Activated T-cell treated with anti-CD3 and anti-CD28 coated beads, Interleukin-2, amount 50 U/mL, for 24 hours (primary cell): ENCODE data around the gene STUM.
"Not testable (repeated sequence)": the region's sequence is repeated elsewhere in the genome, so short reads cannot be mapped to it uniquely, and the experiment has no call there.

Experiments
- DNase-seq: peaks from one replicate; pipeline ENCODE4 v3.0.0-alpha.2; 2020
- H3K27ac Mint-ChIP-seq: 2 replicates; pipeline ENCODE4 v1.8.0; 2020; ENCODE audit warnings: mild to moderate bottlenecking, mixed read lengths
- H3K27me3 Mint-ChIP-seq: 2 replicates; pipeline ENCODE4 v1.8.0; 2020; ENCODE audit warnings: mixed read lengths
- H3K36me3 Mint-ChIP-seq: 2 replicates; pipeline ENCODE4 v1.8.0; 2020; ENCODE audit warnings: low read depth, mixed read lengths
- H3K4me1 Mint-ChIP-seq: 2 replicates; pipeline ENCODE4 v1.8.0; 2020; ENCODE audit warnings: low read depth, mixed read lengths
- H3K4me3 Mint-ChIP-seq: 2 replicates; pipeline ENCODE4 v1.8.0; 2020; ENCODE audit warnings: mild to moderate bottlenecking, moderate library complexity, mixed read lengths
- H3K9me3 Mint-ChIP-seq: 2 replicates; pipeline ENCODE4 v1.8.0; 2020; ENCODE audit warnings: mixed read lengths

Gene STUM

DNA sequence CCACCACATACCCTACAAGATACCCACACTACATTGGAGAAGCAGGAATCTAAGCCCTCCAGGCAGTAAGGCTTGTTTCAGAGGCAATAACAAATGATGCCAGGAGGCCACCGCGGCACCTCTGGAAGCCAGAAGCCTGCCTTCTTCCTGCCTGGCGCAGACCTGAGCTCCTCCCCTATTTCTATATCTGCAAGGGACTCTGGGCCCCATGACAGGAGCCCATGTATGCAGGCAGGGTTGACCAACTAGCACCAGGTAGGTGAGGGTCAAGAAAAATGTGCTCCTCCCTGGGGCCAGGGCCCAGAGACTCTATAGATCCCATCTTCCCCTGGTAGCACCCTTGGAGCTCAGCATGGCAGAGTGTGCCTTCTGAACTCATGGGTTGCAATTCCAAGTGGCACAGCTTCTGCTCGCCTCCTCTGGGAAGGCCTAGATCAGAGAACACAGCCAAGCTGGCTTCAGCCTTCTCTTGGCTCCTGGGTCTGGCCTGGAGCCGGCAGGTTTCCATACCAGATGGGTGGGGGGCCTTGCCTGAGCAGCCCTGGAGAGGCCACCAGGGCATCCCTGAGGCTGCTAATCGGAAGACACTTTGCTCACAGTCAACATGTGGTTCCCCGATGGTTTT, 85.1 kb downstream of the STUM start:
- Mint-ChIP-seq H3K4me3 (no peak overlapping the region), H3K9me3 (no peaks in the 10 kb centered on the region), H3K27ac (peak overlapping the region; percentile 88), H3K4me1 (peaks cover 67% of the 10 kb centered on the region), H3K27me3 (no peaks in the 10 kb centered on the region), H3K36me3 (peaks cover 80% of the 10 kb centered on the region)
- DNase-seq, result no peak

DNA sequence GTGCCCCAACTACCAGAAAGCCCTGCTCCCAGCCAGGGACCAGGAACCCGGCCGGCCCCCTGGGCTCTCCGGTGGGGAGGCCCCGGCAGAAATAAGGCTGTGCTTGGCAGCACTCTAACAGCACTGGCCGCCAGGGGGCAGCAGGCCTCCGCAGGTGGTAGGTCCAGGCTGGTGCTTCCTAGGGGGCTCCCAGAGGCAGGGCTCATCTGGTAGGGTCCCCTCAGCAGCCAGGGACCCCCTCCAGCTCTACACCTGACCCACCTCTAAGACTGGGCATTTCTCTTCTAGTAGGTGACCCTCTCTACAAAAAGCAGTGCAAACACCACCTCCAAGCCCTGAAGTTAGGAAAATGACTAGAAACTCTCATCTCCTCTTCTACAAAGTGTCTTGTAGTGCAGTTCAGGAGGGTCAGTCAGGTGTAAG, 85.6 kb downstream of the STUM start:
- peak; percentile 91 for DNase-seq
- H3K36me3 Mint-ChIP-seq, result peaks cover 80% of the 10 kb centered on the region
- peaks cover 64% of the 10 kb centered on the region for H3K4me1 Mint-ChIP-seq
- H3K27ac Mint-ChIP-seq, result peak overlapping the region; percentile 78
- no peaks in the 10 kb centered on the region for H3K27me3 Mint-ChIP-seq
- no peaks in the 10 kb centered on the region for H3K9me3 Mint-ChIP-seq
- H3K4me3 Mint-ChIP-seq, result no peak overlapping the region

DNA sequence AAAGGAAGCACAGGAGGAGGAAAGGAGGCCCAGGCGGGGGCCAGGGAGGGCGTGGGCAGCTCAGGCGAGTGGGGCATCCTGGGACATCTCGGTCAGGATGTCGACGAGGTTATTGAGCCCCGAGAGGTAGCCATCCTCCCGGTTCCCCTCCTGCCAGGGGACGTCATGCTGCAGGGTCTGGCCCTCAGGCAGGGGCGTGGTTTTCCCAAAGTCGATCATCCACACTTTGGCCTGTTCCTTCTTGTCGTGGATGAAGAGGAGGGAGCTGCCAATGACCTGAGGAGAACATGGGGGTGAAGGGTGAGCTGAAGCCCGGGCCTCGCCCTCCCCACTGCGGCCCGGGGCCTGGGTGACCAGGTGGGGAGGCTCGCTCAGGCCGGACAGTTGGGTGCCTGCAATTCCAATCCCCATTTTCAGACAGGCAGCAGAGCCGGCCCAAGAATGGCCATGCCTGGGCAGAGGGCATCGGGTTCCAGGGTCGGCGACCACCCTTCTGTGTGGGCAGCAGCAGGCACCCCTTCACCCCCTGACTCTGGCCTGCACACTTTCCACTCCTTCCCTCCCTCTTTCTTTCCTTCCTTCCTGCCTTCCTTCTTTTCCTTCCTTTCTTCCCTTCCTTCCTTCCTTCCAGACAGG, 86.2 kb downstream of the STUM start:
- Mint-ChIP-seq H3K36me3 (peaks cover 84% of the 10 kb centered on the region), H3K27me3 (no peaks in the 10 kb centered on the region)
- DNase-seq, result no peak

DNA sequence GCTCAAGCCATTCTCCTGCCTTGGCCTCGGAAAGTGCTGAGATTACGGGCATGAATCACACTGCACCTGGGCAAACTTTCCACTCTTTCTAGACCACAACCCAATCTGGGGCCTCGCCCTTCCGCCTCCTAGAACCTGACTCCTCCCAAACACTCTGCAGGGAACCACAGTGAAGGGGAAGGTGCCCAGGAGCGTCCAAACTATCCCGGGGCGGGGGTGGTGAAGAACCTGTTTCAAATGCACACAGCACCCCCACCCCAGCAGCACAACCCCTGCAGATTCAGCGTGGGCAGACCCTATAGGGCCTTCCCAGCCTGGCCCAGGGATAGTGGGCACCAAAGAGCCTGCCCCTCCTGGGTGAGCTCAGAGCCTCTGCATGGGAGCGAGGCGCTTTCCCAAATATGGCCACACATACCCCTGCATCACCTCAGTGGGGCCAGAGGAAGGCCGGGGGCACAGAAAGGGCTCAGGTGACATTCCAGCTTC, 86.9 kb downstream of the STUM start:
- no peaks in the 10 kb centered on the region for H3K27me3 Mint-ChIP-seq
- H3K4me3 Mint-ChIP-seq, result peak overlapping the region; percentile 59
- DNase-seq, result peak; percentile 69
- H3K4me1 Mint-ChIP-seq, result peaks cover 63% of the 10 kb centered on the region
- peak overlapping the region; percentile 87 for H3K27ac Mint-ChIP-seq
- H3K36me3 Mint-ChIP-seq, result peaks cover 83% of the 10 kb centered on the region
- H3K9me3 Mint-ChIP-seq, result no peaks in the 10 kb centered on the region

More for the DNA sequence above, 86.2 kb downstream of the STUM start:
- Mint-ChIP-seq H3K4me1 (peaks cover 63% of the 10 kb centered on the region), H3K4me3 (peak overlapping the region; percentile 59), H3K27ac (peak overlapping the region; percentile 87), H3K9me3 (no peaks in the 10 kb centered on the region)

DNA sequence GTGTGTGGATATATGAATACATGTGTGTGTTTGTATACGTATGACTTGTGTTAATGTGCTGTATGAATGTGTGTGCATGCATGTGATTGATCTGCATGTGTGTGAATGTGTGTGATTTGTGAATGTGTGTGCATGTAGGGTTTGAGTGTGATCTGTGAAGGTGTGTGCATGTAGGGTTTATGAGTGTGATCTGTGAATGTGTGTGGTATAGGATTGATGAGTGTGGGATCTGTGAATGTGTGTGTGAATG, 88.2 kb downstream of the STUM start:
- Mint-ChIP-seq H3K27me3 (no peaks in the 10 kb centered on the region), H3K27ac (peak overlapping the region; percentile 2), H3K9me3 (no peaks in the 10 kb centered on the region), H3K36me3 (peaks cover 87% of the 10 kb centered on the region), H3K4me3 (no peak overlapping the region), H3K4me1 (peaks cover 59% of the 10 kb centered on the region)
- no peak for DNase-seq

DNA sequence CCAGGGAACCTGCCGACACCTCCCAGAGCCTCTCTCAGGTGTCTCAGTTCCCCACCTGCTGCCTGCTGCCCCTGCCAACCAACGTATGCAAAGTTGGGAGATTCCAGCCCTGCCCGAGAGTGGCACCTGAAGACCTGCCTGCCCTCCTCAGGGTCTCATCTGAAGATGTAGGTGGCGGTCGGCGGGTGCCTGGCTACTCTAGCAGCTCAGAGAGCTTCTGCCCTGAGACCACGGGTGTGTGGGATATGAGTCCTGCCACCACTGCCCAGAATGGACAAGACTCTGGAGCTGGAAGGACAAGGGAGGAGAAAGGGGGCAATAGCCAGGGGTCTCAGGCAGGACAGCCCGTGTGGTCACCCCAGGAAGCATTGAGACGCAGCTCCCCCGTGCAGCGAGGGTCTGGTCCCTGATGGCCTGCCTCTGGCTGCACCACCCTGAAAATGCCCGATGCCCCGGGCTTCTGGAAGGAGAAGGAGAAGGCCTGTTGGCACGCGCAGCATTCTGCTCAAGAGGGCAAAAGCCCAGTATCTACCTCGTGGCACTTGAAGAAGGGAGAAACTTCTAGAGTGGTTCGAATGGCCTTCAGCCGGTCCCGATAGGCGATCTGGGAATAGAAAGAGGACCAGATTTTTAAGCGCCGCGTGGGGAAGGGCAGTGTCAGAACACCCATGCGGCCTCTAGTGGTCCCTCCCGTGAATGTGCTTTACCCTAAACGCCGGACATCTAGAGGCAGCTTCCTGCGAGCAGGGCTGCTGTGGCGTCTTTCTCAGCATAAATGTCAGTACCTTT, 88.8 kb downstream of the STUM start:
- no peak for DNase-seq
- no peak overlapping the region for H3K4me3 Mint-ChIP-seq
- H3K4me1 Mint-ChIP-seq, result peaks cover 58% of the 10 kb centered on the region
- no peaks in the 10 kb centered on the region for H3K9me3 Mint-ChIP-seq
- no peaks in the 10 kb centered on the region for H3K27me3 Mint-ChIP-seq
- peaks cover 88% of the 10 kb centered on the region for H3K36me3 Mint-ChIP-seq
- peak overlapping the region; percentile 2 for H3K27ac Mint-ChIP-seq

DNA sequence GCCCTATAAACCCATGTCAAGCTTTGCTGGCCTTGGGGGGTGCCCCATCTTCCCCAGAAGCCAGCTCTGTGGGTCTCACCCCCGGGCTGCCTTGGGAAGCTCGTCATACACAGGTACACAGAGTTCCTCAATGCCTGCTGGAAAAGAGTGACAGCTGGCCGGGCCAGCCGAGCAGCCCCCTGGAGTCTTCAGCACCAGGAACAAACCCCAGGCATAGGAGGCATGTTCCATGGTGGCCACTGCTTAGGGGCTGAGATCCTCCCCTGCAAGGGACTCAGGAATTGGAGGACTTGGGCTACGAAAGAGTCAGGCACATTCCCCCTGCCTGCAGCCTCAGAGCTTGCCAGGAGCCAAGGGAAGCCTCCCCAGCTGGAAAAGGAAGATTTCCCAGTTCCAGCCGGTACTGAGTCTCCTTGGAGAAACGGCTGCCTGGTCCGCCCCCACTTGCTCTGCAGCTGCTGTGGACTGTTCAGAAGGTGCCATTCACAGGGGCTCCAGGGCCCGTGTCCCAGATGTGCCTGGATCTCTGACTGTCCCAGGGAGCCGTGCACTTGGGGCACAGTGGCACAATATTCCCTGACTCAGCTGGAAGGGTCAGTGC, 89.5 kb downstream of the STUM start:
- Mint-ChIP-seq H3K9me3 (no peaks in the 10 kb centered on the region), H3K27me3 (no peaks in the 10 kb centered on the region), H3K27ac (peak overlapping the region; percentile 52), H3K4me1 (peaks cover 58% of the 10 kb centered on the region), H3K4me3 (no peak overlapping the region), H3K36me3 (peaks cover 90% of the 10 kb centered on the region)
- DNase-seq, result no peak

DNA sequence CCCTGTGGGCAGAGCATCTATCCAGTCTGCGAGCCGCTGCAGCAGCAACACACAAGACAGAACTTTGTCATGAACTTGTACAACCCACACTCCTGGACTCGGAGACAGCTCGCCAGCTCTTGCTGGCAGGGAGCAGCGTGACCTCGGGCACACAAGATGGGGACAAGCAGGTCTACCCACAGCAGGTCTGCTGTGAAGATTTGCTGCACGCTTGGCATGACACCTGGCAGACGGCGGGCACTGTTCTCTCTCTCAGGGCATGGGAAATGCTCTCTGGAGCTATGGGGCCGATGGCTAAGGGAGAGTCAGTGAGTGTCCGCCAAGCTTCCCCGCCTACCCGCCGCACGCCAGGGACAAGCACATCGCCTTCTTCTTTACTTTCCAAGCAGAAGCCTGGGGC, 90.0 kb downstream of the STUM start:
- peaks cover 58% of the 10 kb centered on the region for H3K4me1 Mint-ChIP-seq
- H3K27ac Mint-ChIP-seq, result peak overlapping the region; percentile 52
- no peaks in the 10 kb centered on the region for H3K27me3 Mint-ChIP-seq
- no peaks in the 10 kb centered on the region for H3K9me3 Mint-ChIP-seq
- peaks cover 90% of the 10 kb centered on the region for H3K36me3 Mint-ChIP-seq
- no peak for DNase-seq
- H3K4me3 Mint-ChIP-seq, result no peak overlapping the region

DNA sequence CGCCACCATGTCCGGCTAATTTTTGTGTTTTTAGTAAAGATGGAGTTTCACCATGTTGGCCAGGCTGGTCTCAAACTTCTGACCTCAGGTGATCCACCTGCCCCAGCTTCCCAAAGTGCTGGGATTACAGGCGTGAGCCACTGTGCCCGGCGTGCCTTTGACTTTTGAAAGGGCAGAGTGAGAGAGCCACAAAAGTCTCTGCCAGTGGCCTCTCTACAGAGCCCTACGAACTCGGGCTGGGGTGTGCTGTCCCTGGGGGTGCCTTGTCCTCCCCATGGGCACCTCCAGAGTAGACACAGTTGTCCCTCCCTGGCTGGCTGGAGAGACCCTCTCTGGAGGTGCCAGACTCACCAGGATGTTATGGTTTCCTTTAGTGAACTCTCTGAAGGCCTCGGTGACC, 90.6 kb downstream of the STUM start:
- H3K36me3 Mint-ChIP-seq, result peaks cover 94% of the 10 kb centered on the region
- peak overlapping the region; percentile 64 for H3K27ac Mint-ChIP-seq
- not testable (repeated sequence) for H3K9me3 Mint-ChIP-seq

DNA sequence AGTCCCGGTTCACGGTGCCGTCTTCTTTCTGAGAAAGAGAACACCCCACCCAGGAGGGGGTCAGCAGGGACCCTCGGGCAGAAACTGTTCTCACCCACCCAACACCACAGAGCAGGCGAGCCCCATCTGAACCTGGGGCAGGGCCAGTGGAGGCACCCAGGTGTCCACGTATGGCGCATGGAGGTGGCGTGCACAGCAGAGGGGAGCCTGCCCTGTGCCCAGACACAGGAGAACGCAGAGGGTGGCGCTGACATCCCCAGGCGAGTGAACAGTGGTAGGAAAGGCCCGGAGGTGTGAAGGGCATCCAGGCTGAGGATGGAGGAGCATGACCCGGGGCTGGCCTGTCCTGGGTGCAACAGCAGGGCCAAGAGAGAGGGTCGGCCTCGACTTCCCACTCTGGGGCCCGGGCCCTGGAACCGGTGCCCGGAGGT, 91.1 kb downstream of the STUM start:
- H3K27me3 Mint-ChIP-seq, result no peaks in the 10 kb centered on the region
- H3K9me3 Mint-ChIP-seq, result no peaks in the 10 kb centered on the region
- H3K27ac Mint-ChIP-seq, result peak overlapping the region; percentile 64
- peaks cover 96% of the 10 kb centered on the region for H3K36me3 Mint-ChIP-seq
- DNase-seq, result no peak
- H3K4me3 Mint-ChIP-seq, result no peak overlapping the region
- H3K4me1 Mint-ChIP-seq, result peaks cover 58% of the 10 kb centered on the region

More for the DNA sequence above, 90.6 kb downstream of the STUM start:
- not testable (repeated sequence) for H3K27me3 Mint-ChIP-seq, DNase-seq, H3K4me3 Mint-ChIP-seq
- peaks cover 58% of the 10 kb centered on the region for H3K4me1 Mint-ChIP-seq

DNA sequence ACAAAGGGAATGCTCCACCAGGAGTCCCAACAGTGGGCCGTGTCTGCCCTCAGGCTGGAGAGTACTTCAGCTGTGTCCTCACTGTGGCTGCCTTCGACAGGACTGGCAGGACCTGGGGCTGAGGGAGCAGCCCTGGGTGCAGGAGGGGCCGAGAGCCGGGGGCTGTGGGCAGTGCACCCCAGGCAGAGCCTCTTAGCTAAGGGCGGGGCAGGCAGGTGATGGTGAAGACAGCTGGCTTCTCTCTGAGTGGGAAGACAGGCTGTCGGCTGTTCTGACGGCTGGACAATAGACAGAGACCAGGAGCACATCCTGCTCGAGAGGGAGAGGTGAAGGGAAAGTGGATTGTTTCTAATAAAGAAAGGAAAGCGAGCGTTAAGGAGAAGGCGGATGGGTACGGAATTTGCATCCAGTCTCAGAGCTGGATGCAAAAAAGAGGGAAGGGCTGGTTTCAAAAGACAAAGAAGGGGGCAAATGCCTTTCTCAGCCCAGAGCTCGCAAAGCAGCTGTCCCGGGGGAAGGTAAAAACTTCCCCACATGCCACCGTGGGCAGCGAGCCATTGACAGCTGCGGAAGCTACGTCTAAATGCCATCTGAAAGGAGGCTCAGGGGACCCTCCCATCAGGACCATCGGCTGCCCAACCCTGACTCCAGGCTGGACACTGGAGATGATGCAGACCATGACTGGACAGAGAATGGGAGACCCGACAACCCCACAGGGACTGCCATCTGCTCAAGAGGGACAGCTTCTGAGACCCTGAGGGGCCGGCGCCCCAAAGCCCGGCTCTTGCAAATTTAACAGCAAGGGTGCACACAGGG, 92.0 kb downstream of the STUM start:
- no peaks in the 10 kb centered on the region for H3K27me3 Mint-ChIP-seq
- peak overlapping the region; percentile 45 for H3K27ac Mint-ChIP-seq
- no peak for DNase-seq
- no peak overlapping the region for H3K4me3 Mint-ChIP-seq
- H3K9me3 Mint-ChIP-seq, result no peaks in the 10 kb centered on the region
- peaks cover 97% of the 10 kb centered on the region for H3K36me3 Mint-ChIP-seq
- H3K4me1 Mint-ChIP-seq, result peaks cover 58% of the 10 kb centered on the region

DNA sequence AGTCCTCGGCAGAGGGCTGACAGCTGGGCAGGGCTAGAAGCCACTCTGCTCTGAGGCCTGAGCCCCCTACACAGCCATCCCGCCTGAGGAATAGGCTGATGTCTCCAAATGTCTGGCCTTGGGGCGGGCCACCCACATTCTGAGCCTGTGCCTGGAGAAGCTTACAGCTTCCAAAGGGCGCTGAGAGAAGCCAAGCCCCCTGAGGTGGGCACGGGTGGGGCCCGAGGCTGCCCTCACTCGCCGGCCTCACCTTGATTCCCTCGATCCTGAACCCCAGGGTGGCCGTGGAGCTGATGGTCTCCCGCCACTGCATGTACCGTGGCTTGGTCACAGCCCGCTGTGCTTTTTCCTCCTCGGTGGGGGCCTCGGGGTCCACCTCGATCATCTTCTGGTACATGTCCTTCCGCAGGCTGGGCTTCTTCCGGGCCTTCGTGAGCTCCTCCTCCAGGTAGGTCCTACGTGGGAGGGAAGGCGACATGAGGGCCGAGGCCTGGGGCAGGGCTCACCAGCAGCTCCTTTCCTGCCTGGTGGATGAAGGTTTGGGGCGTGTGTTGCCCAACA, 93.2 kb downstream of the STUM start:
- no peaks in the 10 kb centered on the region for H3K9me3 Mint-ChIP-seq
- peaks cover 97% of the 10 kb centered on the region for H3K36me3 Mint-ChIP-seq
- peak overlapping the region; percentile 18 for H3K27ac Mint-ChIP-seq
- peaks cover 58% of the 10 kb centered on the region for H3K4me1 Mint-ChIP-seq
- H3K27me3 Mint-ChIP-seq, result no peaks in the 10 kb centered on the region
- H3K4me3 Mint-ChIP-seq, result no peak overlapping the region
- peak; percentile 27 for DNase-seq

DNA sequence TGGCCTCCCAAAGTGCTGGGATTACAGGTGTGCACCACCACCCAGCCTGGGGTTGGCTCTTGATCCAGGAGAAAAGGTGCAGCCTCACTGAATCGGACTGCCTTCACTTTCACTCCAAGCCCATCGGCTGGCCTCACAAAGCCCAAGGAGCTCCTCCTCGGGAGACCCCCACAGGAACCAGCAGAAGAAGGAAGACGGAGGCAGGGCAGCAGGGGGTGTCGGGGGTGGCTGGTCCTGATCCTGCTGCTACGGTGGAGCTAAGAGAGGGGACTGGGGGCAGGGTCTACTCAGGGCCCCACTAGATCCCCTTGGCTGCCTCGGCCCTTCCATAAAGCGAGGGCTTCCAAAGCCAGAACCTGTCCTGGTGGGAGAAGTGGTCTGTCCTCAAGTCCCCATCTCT, 93.9 kb downstream of the STUM start:
- Mint-ChIP-seq H3K36me3 (peaks cover 97% of the 10 kb centered on the region), H3K4me3 (no peak overlapping the region), H3K4me1 (peaks cover 59% of the 10 kb centered on the region), H3K9me3 (no peaks in the 10 kb centered on the region), H3K27me3 (no peaks in the 10 kb centered on the region), H3K27ac (peak overlapping the region; percentile 89)
- no peak for DNase-seq

DNA sequence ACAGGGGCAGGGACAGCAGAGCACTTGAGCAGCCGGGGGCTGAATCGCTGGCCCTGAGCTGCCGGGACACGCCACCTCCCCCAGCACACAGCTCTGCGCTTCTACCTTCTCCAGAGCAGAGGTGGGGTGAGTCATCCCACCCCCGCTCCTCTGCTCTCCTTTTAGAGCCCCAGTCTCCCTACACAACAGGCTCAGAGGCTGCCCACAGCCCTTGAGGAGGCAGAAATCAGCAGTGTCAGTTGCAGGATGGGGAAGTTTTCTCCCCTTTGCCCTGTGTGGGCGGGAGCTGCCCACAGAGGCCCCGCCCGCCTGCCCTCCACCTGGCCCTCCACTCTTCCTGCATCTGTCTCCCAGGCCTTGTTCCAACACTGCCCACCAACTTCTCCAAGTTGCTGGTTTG, 94.6 kb downstream of the STUM start:
- H3K4me3 Mint-ChIP-seq, result peak overlapping the region; percentile 57
- DNase-seq, result peak; percentile 77
- no peaks in the 10 kb centered on the region for H3K9me3 Mint-ChIP-seq
- no peaks in the 10 kb centered on the region for H3K27me3 Mint-ChIP-seq
- peaks cover 62% of the 10 kb centered on the region for H3K4me1 Mint-ChIP-seq
- H3K27ac Mint-ChIP-seq, result peak overlapping the region; percentile 89
- H3K36me3 Mint-ChIP-seq, result peaks cover 97% of the 10 kb centered on the region
